ENCODE results near the gene ETF1.

ETF1 gene

DNA sequence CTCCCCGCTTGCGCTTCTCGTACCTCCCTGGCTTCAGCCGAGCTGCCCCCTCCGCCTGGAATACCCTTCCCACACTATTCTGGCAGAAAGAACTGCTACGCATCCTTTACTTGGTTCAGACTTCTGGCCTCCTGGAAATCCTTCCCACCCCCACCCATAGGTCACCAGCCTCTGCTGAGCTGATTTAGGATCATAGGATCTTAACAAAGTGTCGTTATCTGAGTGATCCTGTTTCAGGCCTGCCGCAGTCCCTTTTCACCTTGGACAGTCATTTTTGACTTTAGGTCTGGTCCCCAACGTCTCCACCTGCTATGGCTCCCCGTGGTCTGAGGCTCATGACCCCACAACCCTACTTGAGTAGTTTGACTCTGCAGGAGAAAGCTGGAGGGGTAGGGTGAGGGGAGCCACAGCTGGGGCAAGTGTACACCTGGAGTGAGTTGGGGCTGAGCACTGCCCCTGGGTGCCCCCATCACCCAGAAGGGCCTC lies 50.4 kb downstream of the ETF1 start:
- Histone ChIP-seq H3K4me1 (ENCODE audit: control insufficient read depth in 1 of 2, insufficient read depth in 1 of 2, low read depth in 1 of 2, low read length in 1 of 2) (peaks cover 12 to 16% of the 10 kb centered on the region in 2 experiments), H3K4me3 (ENCODE audit: low read depth in 1 of 2, low read length in 1 of 2) (peak overlapping the region; percentile 72 to 94), H3K27ac (peak overlapping the region; percentile 61), H3K36me3 (no peaks in the 10 kb centered on the region), H3K9me3 (no peaks in the 10 kb centered on the region), H3K27me3 (peaks cover 47% of the 10 kb centered on the region)
- TF ChIP-seq, protein P1, sequence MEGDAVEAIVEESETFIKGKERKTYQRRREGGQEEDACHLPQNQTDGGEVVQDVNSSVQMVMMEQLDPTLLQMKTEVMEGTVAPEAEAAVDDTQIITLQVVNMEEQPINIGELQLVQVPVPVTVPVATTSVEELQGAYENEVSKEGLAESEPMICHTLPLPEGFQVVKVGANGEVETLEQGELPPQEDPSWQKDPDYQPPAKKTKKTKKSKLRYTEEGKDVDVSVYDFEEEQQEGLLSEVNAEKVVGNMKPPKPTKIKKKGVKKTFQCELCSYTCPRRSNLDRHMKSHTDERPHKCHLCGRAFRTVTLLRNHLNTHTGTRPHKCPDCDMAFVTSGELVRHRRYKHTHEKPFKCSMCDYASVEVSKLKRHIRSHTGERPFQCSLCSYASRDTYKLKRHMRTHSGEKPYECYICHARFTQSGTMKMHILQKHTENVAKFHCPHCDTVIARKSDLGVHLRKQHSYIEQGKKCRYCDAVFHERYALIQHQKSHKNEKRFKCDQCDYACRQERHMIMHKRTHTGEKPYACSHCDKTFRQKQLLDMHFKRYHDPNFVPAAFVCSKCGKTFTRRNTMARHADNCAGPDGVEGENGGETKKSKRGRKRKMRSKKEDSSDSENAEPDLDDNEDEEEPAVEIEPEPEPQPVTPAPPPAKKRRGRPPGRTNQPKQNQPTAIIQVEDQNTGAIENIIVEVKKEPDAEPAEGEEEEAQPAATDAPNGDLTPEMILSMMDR (IDR thresholded peaks at IDR 0.05), result no peak

DNA sequence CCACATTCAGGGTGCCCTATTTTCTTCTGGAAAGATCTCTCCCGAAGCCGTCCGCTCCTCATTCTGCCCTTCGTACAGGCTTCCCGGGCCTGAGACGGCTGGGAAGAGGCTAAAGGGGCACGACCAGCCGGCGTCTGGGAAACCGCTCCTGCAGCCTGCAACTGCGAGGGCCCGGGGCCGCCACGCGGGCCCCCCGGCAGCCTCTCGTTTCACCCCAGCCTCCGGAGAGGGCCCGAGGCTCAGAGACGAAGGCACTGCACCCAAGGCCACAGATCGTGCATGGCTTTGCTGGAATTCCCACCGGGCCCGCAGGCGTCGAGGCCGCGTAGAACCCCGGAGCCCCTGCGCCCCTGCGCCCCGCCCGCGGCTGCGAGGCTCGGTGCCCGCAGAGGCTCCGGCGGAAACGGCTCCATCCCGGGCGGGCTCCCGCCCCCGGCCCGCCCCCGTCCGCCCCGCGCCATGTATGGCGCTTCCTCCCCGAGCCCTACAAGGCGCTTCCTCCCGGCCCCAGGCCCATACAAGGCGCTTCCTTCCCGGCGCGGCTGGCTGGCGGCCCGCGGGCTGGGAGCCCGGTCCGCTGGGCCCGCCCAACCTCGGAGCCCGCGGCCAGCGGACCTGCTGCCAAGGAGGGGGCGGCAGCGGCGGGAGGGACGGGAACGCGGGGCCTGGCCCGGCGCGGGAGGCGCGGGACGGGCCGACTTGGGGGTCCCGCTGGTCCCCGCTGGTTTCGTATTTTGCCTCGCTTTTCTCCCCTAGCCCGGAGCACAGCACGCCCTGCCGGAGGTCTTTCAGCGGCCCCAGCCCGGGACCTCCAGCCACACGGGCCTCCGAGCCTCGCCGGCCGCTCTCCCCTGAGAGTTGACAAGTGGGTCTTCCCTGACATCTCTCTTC lies 51.1 kb downstream of the ETF1 start:
- no peaks in the 10 kb centered on the region for H3K9me3 ChIP-seq
- peak overlapping the region; percentile 61 for H3K27ac ChIP-seq
- TF ChIP-seq, protein P1 (IDR thresholded peaks at IDR 0.05), result peak; percentile 53
- H3K27me3 ChIP-seq, result peaks cover 47% of the 10 kb centered on the region
- H3K36me3 ChIP-seq, result no peaks in the 10 kb centered on the region
- H3K4me3 ChIP-seq (ENCODE audit: low read depth in 1 of 2, low read length in 1 of 2), result peak overlapping the region; percentile 72 to 94
- H3K4me1 ChIP-seq (ENCODE audit: control insufficient read depth in 1 of 2, insufficient read depth in 1 of 2, low read depth in 1 of 2, low read length in 1 of 2), result peaks cover 16 to 19% of the 10 kb centered on the region in 2 experiments

DNA sequence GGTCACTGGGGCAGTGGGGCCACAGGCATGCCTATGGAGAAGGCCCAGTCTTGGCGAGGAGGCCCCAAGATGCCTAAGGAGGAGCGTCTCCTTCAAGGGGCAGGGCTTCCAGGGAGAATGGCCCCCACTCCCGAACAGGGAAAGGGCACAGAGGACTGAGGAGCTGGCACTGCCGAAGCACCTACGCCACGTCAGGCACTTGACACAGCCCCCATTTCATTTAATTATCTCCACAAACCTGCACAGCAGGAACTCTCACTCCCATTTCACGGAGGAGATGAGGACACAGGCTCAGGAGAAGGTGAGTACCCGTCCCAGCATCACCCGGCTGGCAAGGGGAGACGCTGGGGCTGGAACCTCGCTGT lies 51.8 kb downstream of the ETF1 start:
- no peak overlapping the region for H3K27ac ChIP-seq

DNA sequence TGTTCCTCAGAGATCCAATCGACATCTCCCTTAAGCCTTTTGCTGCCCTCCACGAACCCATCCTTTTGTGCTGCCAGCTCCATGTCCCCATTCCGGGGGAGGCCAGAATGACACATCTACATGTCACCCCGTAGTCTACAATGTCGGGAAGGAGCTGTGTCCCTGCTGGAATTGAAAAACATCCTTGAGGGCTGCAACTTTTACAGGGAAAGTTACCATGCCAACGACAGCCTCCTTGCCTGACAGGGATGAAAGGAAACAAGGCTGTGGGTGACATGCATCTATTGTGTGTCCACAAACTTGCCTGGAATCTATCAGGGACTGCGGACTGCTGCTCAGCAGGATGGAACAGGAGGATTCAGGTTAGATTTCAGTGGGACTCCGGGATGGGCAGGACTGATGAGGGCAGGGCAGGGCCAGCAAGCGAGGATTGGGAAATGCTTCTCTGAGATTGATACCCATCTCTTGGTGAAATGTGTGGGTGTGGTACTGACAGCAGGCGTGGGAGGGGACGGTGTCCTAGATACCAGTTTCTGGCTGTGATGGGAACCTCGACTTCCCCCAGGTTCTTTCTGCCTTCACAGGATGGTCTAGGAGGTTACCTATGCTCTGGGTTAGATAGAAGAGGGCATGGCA lies 52.3 kb downstream of the ETF1 start:
- no peak overlapping the region for H3K4me3 ChIP-seq (ENCODE audit: low read depth in 1 of 2, low read length in 1 of 2)
- H3K9me3 ChIP-seq, result no peaks in the 10 kb centered on the region
- no peak overlapping the region for H3K27ac ChIP-seq
- peaks cover 47% of the 10 kb centered on the region for H3K27me3 ChIP-seq
- TF ChIP-seq, protein P1 (IDR thresholded peaks at IDR 0.05), result no peak
- no peaks in the 10 kb centered on the region for H3K36me3 ChIP-seq
- peaks cover 21 to 23% of the 10 kb centered on the region in 2 experiments for H3K4me1 ChIP-seq (ENCODE audit: control insufficient read depth in 1 of 2, insufficient read depth in 1 of 2, low read depth in 1 of 2, low read length in 1 of 2)

More for the DNA sequence above, 51.8 kb downstream of the ETF1 start:
- H3K9me3 ChIP-seq, result no peaks in the 10 kb centered on the region
- H3K27me3 ChIP-seq, result peaks cover 47% of the 10 kb centered on the region
- H3K36me3 ChIP-seq, result no peaks in the 10 kb centered on the region
- TF ChIP-seq, protein P1 (IDR thresholded peaks at IDR 0.05), result no peak
- peak overlapping the region; percentile 72 to 94 for H3K4me3 ChIP-seq (ENCODE audit: low read depth in 1 of 2, low read length in 1 of 2)
- peaks cover 21 to 23% of the 10 kb centered on the region in 2 experiments for H3K4me1 ChIP-seq (ENCODE audit: control insufficient read depth in 1 of 2, insufficient read depth in 1 of 2, low read depth in 1 of 2, low read length in 1 of 2)

DNA sequence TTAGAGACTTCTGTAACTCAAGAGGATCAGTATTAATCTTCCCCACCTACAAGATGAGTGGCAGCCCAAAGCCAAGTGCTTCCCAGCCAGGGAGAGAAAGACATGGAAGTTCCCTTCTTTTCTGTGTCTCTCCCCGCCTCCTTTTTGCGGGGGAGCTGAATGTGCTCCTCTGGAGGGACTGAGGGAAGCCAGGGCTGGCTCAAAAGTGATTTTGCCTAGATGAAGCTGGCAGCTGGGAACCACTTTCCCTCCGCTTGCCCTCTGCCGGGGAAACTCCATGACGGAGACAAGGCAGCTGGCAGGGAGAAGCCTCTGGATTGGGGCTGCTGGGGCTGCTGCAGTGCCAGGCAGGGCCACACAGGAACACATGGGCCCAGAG lies 53.4 kb downstream of the ETF1 start:
- Histone ChIP-seq H3K27me3 (peaks cover 52% of the 10 kb centered on the region), H3K4me1 (ENCODE audit: control insufficient read depth in 1 of 2, insufficient read depth in 1 of 2, low read depth in 1 of 2, low read length in 1 of 2) (peaks cover 21 to 23% of the 10 kb centered on the region in 2 experiments), H3K36me3 (no peaks in the 10 kb centered on the region), H3K9me3 (no peaks in the 10 kb centered on the region), H3K4me3 (ENCODE audit: low read depth in 1 of 2, low read length in 1 of 2) (no peak overlapping the region), H3K27ac (no peak overlapping the region)
- TF ChIP-seq, protein P1 (IDR thresholded peaks at IDR 0.05), result no peak

All from neutrophil (primary cell).